Measurements from ENCODE around the gene GAA. TPM values are rescaled to one million over a fixed set of nuclear protein-coding genes. Genes with fewer than 3 reads are reported as not detected.

The GAA gene
- total and polyA plus RNA-seq, 4 donors, result 21.3 to 58.7 (median 37.0) TPM

- Histone ChIP-seq H3K36me3 (ENCODE audit: control insufficient read depth in 4 of 4, insufficient read depth in 3 of 4, low read depth in 1 of 4, low read length in 3 of 4) (no peaks in the 10 kb centered on the region), H3K9ac (ENCODE audit: low read depth in 1 of 2, low read length in 2 of 2) (no peak overlapping the region), H3K27ac (ENCODE audit: low read depth in 1 of 2, low read length in 2 of 2) (no peak overlapping the region), H3K4me3 (ENCODE audit: low read depth in 1 of 3, low read length in 3 of 3) (no peak overlapping the region), H3K27me3 (ENCODE audit: control insufficient read depth in 4 of 4, insufficient read depth in 4 of 4, low read length in 3 of 4) (no peaks in the 10 kb centered on the region), H3K9me3 (ENCODE audit: control insufficient read depth in 4 of 4, low read length in 3 of 4) (no peaks in the 10 kb centered on the region), H3K4me1 (ENCODE audit: control insufficient read depth in 4 of 4, insufficient read depth in 4 of 4, low read length in 3 of 4) (peaks cover 0 to 22% (median 12%) of the 10 kb centered on the region in 4 donors)
- TF ChIP-seq GABPA (IDR thresholded peaks at IDR 0.05 in 1 of 2, conservative IDR thresholded peaks at IDR 0.05 in 1 of 2) (no peak), YY1 (IDR thresholded peaks at IDR 0.05) (no peak), NR2F2 (IDR thresholded peaks at IDR 0.05) (no peak), CTCF (IDR thresholded peaks at IDR 0.05; ENCODE audit: low read depth, low read length, missing input control) (no peak), JUND (IDR thresholded peaks at IDR 0.05) (no peak), HNF4G (IDR thresholded peaks at IDR 0.05) (no peak), FOXA1 (IDR thresholded peaks at IDR 0.05) (no peak), ZBTB33 (IDR thresholded peaks at IDR 0.05) (no peak), HNF4A (conservative IDR thresholded peaks at IDR 0.05) (no peak), RXRA (IDR thresholded peaks at IDR 0.05) (no peak), EGR1 (IDR thresholded peaks at IDR 0.05; ENCODE audit: low read depth in 2 of 2) (no peak), SP1 (IDR thresholded peaks at IDR 0.05) (no peak), REST (IDR thresholded peaks at IDR 0.05) (no peak), FOXA2 (IDR thresholded peaks at IDR 0.05) (no peak), MAX (IDR thresholded peaks at IDR 0.05) (no peak)
- 94% methylated on average over 6 of the region's 6 CpGs for WGBS
- no peak for DNase-seq (ENCODE audit: low spot score)
Observed at GRCh38 chr17:80072410-80072809, 29.0 kb upstream of the GAA start.

- TF ChIP-seq ATF3 (IDR thresholded peaks at IDR 0.05) (no peak), JUND (IDR thresholded peaks at IDR 0.05) (no peak), FOXA2 (IDR thresholded peaks at IDR 0.05) (no peak), RAD21 (IDR thresholded peaks at IDR 0.05) (no peak), MAX (IDR thresholded peaks at IDR 0.05) (no peak), FOXA1 (IDR thresholded peaks at IDR 0.05) (no peak), TAF1 (conservative IDR thresholded peaks at IDR 0.05) (no peak), HNF4A (conservative IDR thresholded peaks at IDR 0.05) (no peak), YY1 (IDR thresholded peaks at IDR 0.05) (no peak), GABPA (IDR thresholded peaks at IDR 0.05 in 1 of 2, conservative IDR thresholded peaks at IDR 0.05 in 1 of 2) (no peak), HNF4G (IDR thresholded peaks at IDR 0.05) (no peak), REST (IDR thresholded peaks at IDR 0.05) (no peak), NR2F2 (IDR thresholded peaks at IDR 0.05) (no peak), RXRA (IDR thresholded peaks at IDR 0.05) (no peak)
- Histone ChIP-seq H3K4me1 (ENCODE audit: control insufficient read depth in 4 of 4, insufficient read depth in 4 of 4, low read length in 3 of 4) (peaks cover 0 to 3% (median 0%) of the 10 kb centered on the region in 4 donors), H3K27me3 (ENCODE audit: control insufficient read depth in 4 of 4, insufficient read depth in 4 of 4, low read length in 3 of 4) (no peaks in the 10 kb centered on the region), H3K36me3 (ENCODE audit: control insufficient read depth in 4 of 4, insufficient read depth in 3 of 4, low read depth in 1 of 4, low read length in 3 of 4) (no peaks in the 10 kb centered on the region), H3K27ac (ENCODE audit: low read depth in 1 of 2, low read length in 2 of 2) (no peak overlapping the region), H3K4me3 (ENCODE audit: low read depth in 1 of 3, low read length in 3 of 3) (no peak overlapping the region), H3K9ac (ENCODE audit: low read depth in 1 of 2, low read length in 2 of 2) (no peak overlapping the region), H3K9me3 (ENCODE audit: control insufficient read depth in 4 of 4, low read length in 3 of 4) (no peaks in the 10 kb centered on the region)
- DNase-seq (ENCODE audit: low spot score), result no peak
- 93% methylated on average over 6 of the region's 6 CpGs for WGBS
Observed at GRCh38 chr17:80080081-80080480, 21.3 kb upstream of the GAA start.
